A549 (cell line): ENCODE results near the gene NDUFAF4. TPM values are rescaled to one million over a fixed set of nuclear protein-coding genes. Genes with fewer than 3 reads are reported as not detected.

Experiments used
- ATAC-seq, 2 experiments: fragments of 200-7000 bp in 1 of 2; fragments of >200 bp in 1 of 2; cut with Nextera tagmentation in 1 of 2; cut with Tn5 transposase in 1 of 2; 3 replicates each; pipeline versions ENCODE4 v1.8.0 to v1.9.1; 2018 to 2020; ENCODE audit warnings: mild to moderate bottlenecking in 1 of 2, moderate library complexity in 1 of 2
- CTCF ChIA-PET: fragments of 300-600 bp; sonication (Branson Sonifier 250); formaldehyde crosslinking; extraction: SDS; loops from one replicate; lab custom pipeline; 2021; ENCODE audit warnings: antibody characterized with exemption, inconsistent platforms; lab: Yijun Ruan, JAX
- POLR2A ChIA-PET: fragments of 350-600 bp; formaldehyde crosslinking; extraction: SDS; loops from one replicate; lab custom pipeline; 2021; ENCODE audit warnings: antibody characterized with exemption, inconsistent platforms; lab: Yijun Ruan, JAX
- DNase-seq, 2 experiments: peaks; one replicate each; pipeline versions ENCODE4 v3.0.0 to v3.0.0-alpha.2; 2011 to 2016; ENCODE audit warnings: low read depth in 1 of 2, low spot score in 1 of 2
- FAIRE-seq: peaks from 2 replicates; lab custom pipeline; 2011; peaks lifted over from hg19 to GRCh38; lab: Jason Lieb, UNC
- H3K27ac ChIP-seq, 2 experiments: fragments of >200 bp; sonication (Bioruptor Twin); formaldehyde crosslinking; 3 replicates each; pipeline ENCODE4 v1.5.1; 2016 to 2017
- H3K4me1 ChIP-seq: fragments of >200 bp; sonication (Bioruptor Twin); formaldehyde crosslinking; 3 replicates; pipeline ENCODE4 v1.6.1; 2016
- H3K4me2 ChIP-seq: fragments of >200 bp; sonication (Bioruptor Twin); formaldehyde crosslinking; 3 replicates; pipeline ENCODE4 v1.6.1; 2016
- H3K4me3 ChIP-seq: fragments of >200 bp; sonication (Bioruptor Twin); formaldehyde crosslinking; 3 replicates; pipeline ENCODE4 v1.5.1; 2016
- H3K9me3 ChIP-seq: fragments of >200 bp; sonication (Bioruptor Twin); formaldehyde crosslinking; 3 replicates; pipeline ENCODE4 v1.6.1; 2016
- CEBPB ChIP-seq, 2 experiments: fragments of >200 bp in 1 of 2; sonication (Bioruptor Twin) in 1 of 2; formaldehyde crosslinking in 1 of 2; IDR thresholded peaks; 2 replicates each; pipeline ENCODE4 v1.6.1; 2012 to 2016
- CHD4 ChIP-seq: fragments of 200-600 bp; sonication (generic); IDR thresholded peaks from 2 replicates; pipeline ENCODE4 v1.6.1; 2016; ENCODE audit warnings: antibody characterized with exemption, mild to moderate bottlenecking, borderline replicate concordance
- EHMT2 ChIP-seq: fragments of 200-600 bp; sonication (generic); IDR thresholded peaks from 2 replicates; pipeline ENCODE4 v1.6.1; 2016; ENCODE audit warnings: antibody characterized with exemption, low read depth, mild to moderate bottlenecking, moderate library complexity
- ESRRA ChIP-seq: fragments of 150-350 bp; IDR thresholded peaks from 2 replicates; pipeline ENCODE4 v1.6.1; 2014; ENCODE audit warnings: mild to moderate bottlenecking, low read length, borderline replicate concordance
- FOSL2 ChIP-seq, 2 experiments: fragments of 450-650 bp in 1 of 2; fragments of >200 bp in 1 of 2; sonication (Bioruptor Twin) in 1 of 2; formaldehyde crosslinking; IDR thresholded peaks; 2 replicates each; pipeline versions ENCODE4 v1.5.0 to v1.6.1; 2016 to 2020; ENCODE audit warnings: mild to moderate bottlenecking in 1 of 2, moderate library complexity in 1 of 2
- FOXS1 ChIP-seq: fragments of 250-450 bp; sonication (Bioruptor Pico); IDR thresholded peaks from 2 replicates; pipeline ENCODE4 v1.5.0; 2020; ENCODE audit warnings: mild to moderate bottlenecking, moderate library complexity
- GATA3 ChIP-seq: IDR thresholded peaks from 2 replicates; pipeline ENCODE4 v1.6.1; 2012; ENCODE audit warnings: borderline replicate concordance
- JUNB ChIP-seq: fragments of >200 bp; sonication (Bioruptor Twin); formaldehyde crosslinking; IDR thresholded peaks from 2 replicates; pipeline ENCODE4 v1.6.1; 2016
- MAFK ChIP-seq: fragments of 450-650 bp; IDR thresholded peaks from 2 replicates; pipeline ENCODE4 v1.6.1; 2014; ENCODE audit not compliant: partially characterized antibody
- NFE2L2 ChIP-seq: fragments of 150-350 bp; conservative IDR thresholded peaks from 2 replicates; pipeline ENCODE4 v1.6.1; 2014; ENCODE audit warnings: low read length
- NPAS2 ChIP-seq: fragments of 250-450 bp; sonication (Bioruptor Pico); IDR thresholded peaks from 2 replicates; pipeline ENCODE4 v1.8.0; 2022; ENCODE audit warnings: mild to moderate bottlenecking, moderate library complexity, borderline replicate concordance
- PHF8 ChIP-seq: fragments of 200-600 bp; sonication (generic); IDR thresholded peaks from 2 replicates; pipeline ENCODE4 v1.6.1; 2016; ENCODE audit warnings: low read depth, mild to moderate bottlenecking, antibody characterized with exemption, moderate library complexity, borderline replicate concordance
- RARB ChIP-seq: fragments of 250-450 bp; sonication (Bioruptor Pico); IDR thresholded peaks from 2 replicates; pipeline ENCODE4 v1.8.0; 2021; ENCODE audit warnings: mild to moderate bottlenecking, moderate library complexity
- RCOR1 ChIP-seq: fragments of 150-350 bp; IDR thresholded peaks from 2 replicates; pipeline ENCODE4 v1.6.1; 2014; ENCODE audit warnings: antibody characterized with exemption, low read length, low read depth
- SMC3 ChIP-seq: fragments of >200 bp; sonication (Bioruptor Twin); formaldehyde crosslinking; IDR thresholded peaks from 3 replicates; pipeline ENCODE4 v1.6.1; 2018; ENCODE audit warnings: inconsistent platforms
- SREBF2 ChIP-seq: fragments of 450-650 bp; IDR thresholded peaks from 2 replicates; pipeline ENCODE4 v1.6.1; 2014; ENCODE audit warnings: mild to moderate bottlenecking, moderate library complexity
- TFCP2L1 ChIP-seq: fragments of 250-450 bp; sonication (Bioruptor Pico); IDR thresholded peaks from 2 replicates; pipeline ENCODE4 v1.5.0; 2021; ENCODE audit warnings: mild to moderate bottlenecking
- ZC3H11A ChIP-seq: fragments of 450-650 bp; IDR thresholded peaks from 2 replicates; pipeline ENCODE4 v1.6.1; 2014; ENCODE audit warnings: antibody characterized with exemption, mild to moderate bottlenecking
- ZNF302 ChIP-seq: fragments of 250-450 bp; sonication (Bioruptor Pico); IDR thresholded peaks from 2 replicates; pipeline ENCODE4 v1.9.0; 2021; ENCODE audit warnings: inconsistent platforms, mild to moderate bottlenecking, moderate library complexity
- WGBS: methylation state at CpG from one replicate; pipeline ENCODE4 v1.1.6; 2017; ENCODE audit errors: missing lambda C conversion rate; 5-methylcytosine and 5-hydroxymethylcytosine counted together
- polyA plus RNA-seq, 4 experiments: library from polyadenylated mRNA; depleted of rRNA in 3 of 4; stranded (reverse); fragments of >200 nt; fragmentation: RNase III in 1 of 4; extraction: RNeasy Plus Mini Kit Qiagen cat#74134 plus additional on column Dnase treatment in 1 of 4; gene quantifications; 2 replicates in 3 of 4; 3 replicates in 1 of 4; pipeline ENCODE4 v1.2.3, GENCODE V29; 2011 to 2017
- TF ChIP-seq, protein P1 (sequence below): fragments of >200 bp; sonication (Bioruptor Twin); formaldehyde crosslinking; IDR thresholded peaks from 2 replicates; pipeline ENCODE4 v1.6.1; 2016
- TF ChIP-seq, protein P2 (sequence below): IDR thresholded peaks from 2 replicates; pipeline ENCODE4 v1.6.1; 2012
- TF ChIP-seq, protein P3 (sequence below): fragments of >200 bp; sonication (Bioruptor Twin); formaldehyde crosslinking; IDR thresholded peaks from 3 replicates; pipeline ENCODE4 v1.6.1; 2016
- TF ChIP-seq, protein P4 (sequence below): fragments of 450-650 bp; IDR thresholded peaks from 2 replicates; pipeline ENCODE4 v1.6.1; 2014; ENCODE audit warnings: antibody characterized with exemption

The NDUFAF4 gene
- polyA plus RNA-seq, 2 of the 4 experiments (the other 2 are of a cell fraction): 37.9 to 58.7 TPM

DNA sequence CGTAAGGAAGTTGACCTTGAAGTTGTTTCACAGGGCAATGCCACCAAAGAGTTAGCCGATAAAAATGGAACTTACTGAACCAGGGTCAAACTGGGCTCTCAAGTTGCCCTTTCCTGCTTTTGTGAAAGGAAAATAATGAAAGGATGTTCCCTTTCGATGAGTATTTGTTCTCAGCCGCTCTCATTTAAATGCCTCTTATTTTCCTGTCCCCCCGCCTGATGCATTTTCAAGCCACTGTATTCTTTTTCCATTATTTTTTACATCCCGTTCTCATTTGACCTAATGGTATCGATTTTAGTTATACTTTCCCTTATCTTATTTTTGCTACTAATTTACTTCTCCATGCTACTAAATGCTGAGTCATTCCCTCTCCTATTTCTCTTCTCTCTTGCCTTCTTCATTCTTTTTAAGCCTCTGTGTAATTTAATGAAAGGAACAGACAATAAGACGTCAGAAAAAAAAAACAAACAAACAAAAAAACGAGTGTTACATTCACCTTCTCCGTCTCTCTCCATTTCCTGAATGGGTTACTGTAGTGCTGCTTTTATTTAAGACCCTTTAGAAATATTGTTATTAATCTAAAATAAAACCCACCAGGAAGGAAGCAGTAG, 655 bp upstream of the NDUFAF4 start:
- CTCF ChIA-PET: interaction anchor here (0.7 to 3.3 kb wide), 20 partner anchors 9 to 274 kb away, joined by 3 to 35 read pairs (median 4); no protein-coding TSS in a partner anchor
- no peaks in the 10 kb centered on the region for H3K9me3 ChIP-seq
- WGBS: 12% methylated on average over 10 of the region's 10 CpGs
- FAIRE-seq (no peak), ATAC-seq (no peak), DNase-seq (peak in 1 of 2 experiments; percentile 6)
- H3K4me2 ChIP-seq: peak overlapping the region; percentile 97
- H3K4me3 ChIP-seq: peak overlapping the region; percentile 93
- peaks cover 17% of the 10 kb centered on the region for H3K4me1 ChIP-seq
- POLR2A ChIA-PET: no interaction called here
- TF ChIP-seq MAFK (peak; percentile 94), NFE2L2 (peak; percentile 94), FOXS1 (CRISPR knock-in tag) (no peak), NPAS2 (CRISPR knock-in tag) (no peak), FOSL2 (IDR thresholded peaks at IDR 0.05) (no peak), FOSL2 (CRISPR knock-in tag; IDR thresholded peaks at IDR 0.05) (no peak)
- TF ChIP-seq, protein P1, sequence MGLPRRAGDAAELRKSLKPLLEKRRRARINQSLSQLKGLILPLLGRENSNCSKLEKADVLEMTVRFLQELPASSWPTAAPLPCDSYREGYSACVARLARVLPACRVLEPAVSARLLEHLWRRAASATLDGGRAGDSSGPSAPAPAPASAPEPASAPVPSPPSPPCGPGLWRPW: no peak
- peak overlapping the region; percentile 91 to 97 for H3K27ac ChIP-seq

DNA sequence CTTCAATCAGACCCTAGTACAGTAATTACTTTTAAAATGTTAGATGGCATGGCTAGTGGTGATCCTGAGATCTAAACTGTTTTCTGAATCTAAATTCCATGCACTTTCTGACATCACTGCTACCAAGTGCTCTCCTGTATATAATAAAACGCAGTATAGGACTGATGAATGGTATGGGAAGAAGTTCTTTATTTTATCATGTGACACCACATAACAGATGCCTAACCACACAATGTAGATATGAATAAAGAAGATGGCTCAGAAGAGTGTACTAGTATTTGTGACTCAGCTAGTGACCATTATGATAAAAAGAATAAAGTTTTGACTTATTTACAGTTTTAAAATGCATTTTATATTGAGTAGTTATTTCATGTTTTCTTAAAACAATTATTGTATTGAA, 8.5 kb downstream of the NDUFAF4 start:
- WGBS: 60% methylated on average over 1 of the region's 1 CpG
- Histone ChIP-seq H3K4me1 (no peaks in the 10 kb centered on the region), H3K4me3 (no peak overlapping the region), H3K9me3 (no peaks in the 10 kb centered on the region), H3K4me2 (no peak overlapping the region), H3K27ac (no peak overlapping the region)
- ChIA-PET POLR2A (no interaction called here), CTCF (interaction anchor here (1.2 kb wide), 1 partner anchor 10 kb away, joined by 4 read pairs; no protein-coding TSS in a partner anchor)
- DNase-seq: no peak
- no peak for FAIRE-seq
- TF ChIP-seq, protein P2, sequence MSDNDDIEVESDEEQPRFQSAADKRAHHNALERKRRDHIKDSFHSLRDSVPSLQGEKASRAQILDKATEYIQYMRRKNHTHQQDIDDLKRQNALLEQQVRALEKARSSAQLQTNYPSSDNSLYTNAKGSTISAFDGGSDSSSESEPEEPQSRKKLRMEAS: no peak
- TF ChIP-seq FOSL2 (IDR thresholded peaks at IDR 0.05): no peak
- no peak for TF ChIP-seq FOSL2 (CRISPR knock-in tag; IDR thresholded peaks at IDR 0.05)
- no peak for TF ChIP-seq ZNF302 (CRISPR knock-in tag)
- no peak for ATAC-seq

DNA sequence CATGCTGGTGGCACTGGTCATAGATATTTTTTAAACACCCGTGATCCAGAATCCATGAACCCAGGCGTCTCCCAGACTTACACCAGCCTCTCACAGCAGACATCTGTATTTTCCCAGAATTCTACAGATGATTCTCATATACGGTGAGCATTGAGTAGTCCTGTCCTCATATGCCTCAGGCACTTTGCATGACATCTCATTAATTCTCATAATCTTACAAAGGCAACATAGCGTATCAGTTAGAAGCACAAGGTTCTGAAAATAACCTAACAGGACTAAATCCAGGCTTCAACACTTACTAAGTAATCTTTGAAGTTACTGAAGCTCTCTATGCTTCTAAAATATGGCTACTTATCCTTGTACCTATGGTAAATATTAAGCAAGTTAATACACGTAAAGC, 8.9 kb downstream of the NDUFAF4 start:
- Histone ChIP-seq H3K27ac (no peak overlapping the region), H3K4me2 (no peak overlapping the region), H3K4me3 (no peak overlapping the region), H3K4me1 (no peaks in the 10 kb centered on the region), H3K9me3 (no peaks in the 10 kb centered on the region)
- FAIRE-seq (no peak), DNase-seq (no peak), ATAC-seq (no peak)
- CTCF ChIA-PET: interaction anchor here (1.1 to 1.2 kb wide), 3 partner anchors 10 to 282 kb away, joined by 3 to 4 read pairs (median 4); partner anchors contain the start of gene GPR63
- WGBS: 85% methylated on average over 5 of the region's 5 CpGs
- POLR2A ChIA-PET: no interaction called here
- no peak for TF ChIP-seq RCOR1
- TF ChIP-seq SREBF2: no peak
- no peak for TF ChIP-seq ZC3H11A
- TF ChIP-seq RARB: no peak
- no peak for TF ChIP-seq CEBPB (IDR thresholded peaks at IDR 0.05)
- no peak for TF ChIP-seq TFCP2L1 (CRISPR knock-in tag)
- no peak for TF ChIP-seq ESRRA
- no peak for TF ChIP-seq EHMT2
- TF ChIP-seq FOSL2 (IDR thresholded peaks at IDR 0.05): no peak
- no peak for TF ChIP-seq FOSL2 (CRISPR knock-in tag; IDR thresholded peaks at IDR 0.05)
- TF ChIP-seq NPAS2 (CRISPR knock-in tag): no peak
- TF ChIP-seq PHF8: no peak
- TF ChIP-seq, protein P3, sequence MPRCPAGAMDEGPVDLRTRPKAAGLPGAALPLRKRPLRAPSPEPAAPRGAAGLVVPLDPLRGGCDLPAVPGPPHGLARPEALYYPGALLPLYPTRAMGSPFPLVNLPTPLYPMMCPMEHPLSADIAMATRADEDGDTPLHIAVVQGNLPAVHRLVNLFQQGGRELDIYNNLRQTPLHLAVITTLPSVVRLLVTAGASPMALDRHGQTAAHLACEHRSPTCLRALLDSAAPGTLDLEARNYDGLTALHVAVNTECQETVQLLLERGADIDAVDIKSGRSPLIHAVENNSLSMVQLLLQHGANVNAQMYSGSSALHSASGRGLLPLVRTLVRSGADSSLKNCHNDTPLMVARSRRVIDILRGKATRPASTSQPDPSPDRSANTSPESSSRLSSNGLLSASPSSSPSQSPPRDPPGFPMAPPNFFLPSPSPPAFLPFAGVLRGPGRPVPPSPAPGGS: no peak
- TF ChIP-seq, protein P4, sequence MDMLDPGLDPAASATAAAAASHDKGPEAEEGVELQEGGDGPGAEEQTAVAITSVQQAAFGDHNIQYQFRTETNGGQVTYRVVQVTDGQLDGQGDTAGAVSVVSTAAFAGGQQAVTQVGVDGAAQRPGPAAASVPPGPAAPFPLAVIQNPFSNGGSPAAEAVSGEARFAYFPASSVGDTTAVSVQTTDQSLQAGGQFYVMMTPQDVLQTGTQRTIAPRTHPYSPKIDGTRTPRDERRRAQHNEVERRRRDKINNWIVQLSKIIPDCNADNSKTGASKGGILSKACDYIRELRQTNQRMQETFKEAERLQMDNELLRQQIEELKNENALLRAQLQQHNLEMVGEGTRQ: no peak
- no peak for TF ChIP-seq CHD4
- TF ChIP-seq JUNB: no peak
- no peak for TF ChIP-seq GATA3
- TF ChIP-seq SMC3: no peak
- TF ChIP-seq, all 56 proteins: peak for 0
